Gastrocnemius medialis (tissue), 4 donors: ENCODE results near the gene TASOR2.

Experiments used
- CTCF ChIP-seq, 5 experiments: fragments of 450-650 bp in 3 of 5; fragments of 200-600 bp in 2 of 5; sonication (generic) in 2 of 5; IDR thresholded peaks in 4 of 5; conservative IDR thresholded peaks in 1 of 5; 1 replicate in 4 of 5; 2 replicates in 1 of 5; pipeline ENCODE4 v1.5.1; 2016 to 2019; ENCODE audit warnings: antibody characterized with exemption in 5 of 5, mild to moderate bottlenecking in 3 of 5, moderate library complexity in 3 of 5
- POLR2A ChIP-seq, 2 donors: fragments of 450-650 bp; IDR thresholded peaks; one replicate each; pipeline ENCODE4 v1.6.1; 2017; ENCODE audit warnings: antibody characterized with exemption in 2 of 2, mild to moderate bottlenecking in 2 of 2, moderate library complexity in 2 of 2

DNA sequence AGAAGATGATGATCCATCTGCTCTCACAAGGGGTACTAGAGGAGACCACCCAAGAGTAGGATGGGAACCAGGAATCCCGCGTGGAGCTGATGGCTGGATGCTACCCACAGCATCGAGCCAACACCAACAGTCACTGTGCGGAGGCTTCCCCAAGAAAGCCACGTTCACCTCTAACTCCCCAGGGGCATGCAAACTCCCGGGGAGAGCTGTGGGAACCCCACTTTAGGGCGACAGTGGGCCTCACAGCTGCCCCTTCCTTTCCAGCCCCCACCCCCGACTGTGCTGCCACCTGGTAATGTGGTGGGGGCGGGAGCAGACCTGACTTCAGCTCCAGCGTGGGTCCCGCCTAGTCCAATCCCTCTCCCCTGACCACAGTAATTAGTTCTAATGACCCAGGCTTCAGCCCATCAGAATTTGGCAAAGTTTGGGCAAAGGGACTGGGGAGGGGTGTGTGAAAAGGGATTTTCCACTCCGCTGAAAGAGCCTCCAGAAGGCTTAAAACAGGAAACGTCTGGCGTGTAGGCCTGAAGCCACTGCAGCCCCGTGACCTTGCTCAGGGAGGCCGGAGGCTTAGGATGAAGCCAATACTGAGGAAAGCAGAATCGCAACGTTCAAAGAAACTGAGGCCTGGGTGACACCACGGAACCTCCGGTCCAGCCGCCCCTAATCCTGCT, 38.6 kb upstream of the TASOR2 start:
- TF ChIP-seq CTCF (IDR thresholded peaks at IDR 0.05 in 4 of 5, conservative IDR thresholded peaks at IDR 0.05 in 1 of 5), result no peak
- TF ChIP-seq POLR2A (IDR thresholded peaks at IDR 0.05), result no peak
